ENCODE results near the gene TCN2.

DNA sequence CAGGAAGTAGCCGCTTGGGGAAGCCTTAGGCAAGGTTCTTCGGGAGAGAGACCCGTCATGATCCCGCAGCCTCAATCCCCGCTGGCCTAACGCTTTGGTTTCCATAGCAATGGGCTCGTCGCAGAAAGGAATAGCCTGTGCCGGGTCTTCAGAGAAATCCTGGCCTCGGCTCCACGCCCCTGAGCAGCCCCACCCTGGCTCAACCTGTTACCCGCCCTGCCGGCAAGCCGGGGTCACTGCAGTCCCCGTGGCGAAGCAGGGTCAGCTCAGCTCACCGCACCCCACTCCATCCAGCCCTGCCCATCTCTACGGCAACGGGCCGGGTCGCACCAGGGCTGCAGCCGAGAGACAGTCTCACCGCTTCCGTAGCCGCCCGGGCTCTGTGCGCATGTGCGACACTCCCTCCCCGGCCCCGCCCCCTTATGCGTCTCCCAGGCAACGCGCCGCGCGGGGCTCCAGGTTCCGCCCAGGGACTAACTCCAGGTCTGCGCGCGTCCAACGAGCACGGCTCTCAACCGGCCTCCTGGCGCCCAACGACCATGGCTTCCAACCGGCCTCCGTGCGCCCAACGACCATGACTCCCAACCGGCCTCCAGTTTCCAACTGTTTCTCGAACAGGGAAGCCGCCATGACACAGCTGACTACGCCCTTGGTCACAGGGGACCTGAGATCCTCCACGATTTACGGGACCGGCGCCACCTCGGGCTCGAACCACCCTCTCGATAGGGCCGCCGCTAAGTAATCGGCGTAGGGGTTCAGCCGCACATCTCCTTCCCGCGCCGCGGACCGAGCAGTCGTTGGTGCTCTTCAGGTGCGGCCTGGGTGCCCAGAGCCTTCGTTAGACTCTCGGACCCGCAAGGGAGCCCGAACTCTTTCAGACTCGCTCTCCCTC is 60.8 kb downstream of the TCN2 start, which contains the start of gene DUSP18:
- no peak for TF ChIP-seq EZH2 (IDR thresholded peaks at IDR 0.05; ENCODE audit: insufficient read depth, poor library complexity, severe bottlenecking)
- TF ChIP-seq EZH2phosphoT487 (IDR thresholded peaks at IDR 0.05; ENCODE audit: insufficient read depth, low read depth), result no peak

Data from GM23248 (cell line).